GM19372 (cell line): ENCODE data around the gene CKLF.

ENCODE experiments used
- ATAC-seq: cut with Tn5 transposase; IDR thresholded peaks from one replicate; pipeline ENCODE4 v1.9.1; 2021; ENCODE audit warnings: mild to moderate bottlenecking, low read depth, moderate library complexity; ENCODE audit not compliant: unreplicated experiment

Gene CKLF

GRCh38 chr16:66516808-66517585 lies 35.4 kb upstream of the CKLF start:
- peak; percentile 99 for ATAC-seq

DNA sequence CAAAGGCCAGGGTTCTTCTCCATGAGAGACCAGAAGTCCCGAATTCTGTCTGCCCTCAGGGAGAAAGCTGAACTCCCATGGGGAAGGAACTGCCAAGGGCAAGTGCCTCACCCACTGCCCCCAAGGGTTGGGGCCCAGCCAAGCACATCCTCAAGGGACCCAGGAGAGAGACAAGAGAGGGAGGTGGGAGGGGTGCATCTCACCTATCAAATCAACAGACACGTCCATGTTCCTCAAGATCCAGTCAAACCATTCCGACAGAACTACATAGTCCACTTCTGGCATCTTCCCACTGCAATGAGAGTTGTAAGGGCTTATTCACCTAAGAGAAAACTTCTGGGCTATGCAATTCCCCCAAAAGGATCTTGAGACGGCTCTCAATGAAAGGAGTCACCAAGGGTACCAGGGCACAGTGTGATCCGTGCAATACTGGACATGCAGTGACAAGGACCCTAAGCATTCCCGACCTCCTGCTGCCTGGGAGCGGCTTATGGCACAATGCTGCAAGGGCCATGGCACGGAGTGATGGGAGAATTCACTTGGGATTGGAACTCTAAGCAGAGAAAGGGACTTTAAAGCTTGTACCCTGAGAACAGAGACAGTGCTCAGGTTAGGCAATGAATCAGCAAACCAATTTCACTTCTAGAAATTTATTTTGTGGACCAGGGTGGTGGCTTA lies 34.7 kb upstream of the CKLF start:
- ATAC-seq, result no peak

GRCh38 chr16:66519482-66520373 lies 32.6 kb upstream of the CKLF start:
- no peak for ATAC-seq

DNA sequence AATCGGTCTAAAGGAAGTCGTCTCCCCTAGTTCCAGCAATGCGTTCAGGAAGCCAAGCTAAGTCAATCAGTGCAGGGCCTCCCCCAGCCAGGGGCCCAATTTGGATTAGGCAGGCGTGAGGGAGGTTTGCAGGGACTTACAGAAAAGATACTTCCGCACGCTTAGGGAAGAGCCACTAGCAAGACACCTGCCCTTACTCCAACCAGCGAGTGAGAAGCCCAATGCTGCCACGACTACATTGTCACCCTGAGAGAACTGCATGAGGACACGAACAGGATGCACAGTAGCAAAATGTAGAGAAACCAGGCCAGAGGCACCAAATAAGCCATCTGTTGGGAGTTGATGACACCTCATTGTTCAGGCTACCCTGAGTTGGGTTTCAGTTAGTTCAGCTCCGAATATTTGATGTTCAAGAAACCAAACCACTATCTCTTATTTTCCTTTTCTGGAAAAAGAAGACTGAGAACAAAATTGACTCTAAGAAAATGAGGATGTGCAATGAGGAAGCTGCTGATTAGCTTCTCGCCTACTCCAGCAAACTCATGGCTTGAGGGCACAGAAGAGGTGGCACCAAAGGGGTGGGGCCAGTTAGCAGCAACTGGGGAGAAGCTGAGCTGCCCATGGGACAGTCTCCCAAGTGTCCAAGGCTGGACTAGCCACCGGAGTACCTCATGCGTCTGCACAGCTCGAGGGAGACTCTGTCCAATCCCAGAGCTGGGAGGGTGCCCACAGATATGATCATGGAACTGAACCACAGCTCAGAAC lies 31.8 kb upstream of the CKLF start:
- ATAC-seq, result no peak

DNA sequence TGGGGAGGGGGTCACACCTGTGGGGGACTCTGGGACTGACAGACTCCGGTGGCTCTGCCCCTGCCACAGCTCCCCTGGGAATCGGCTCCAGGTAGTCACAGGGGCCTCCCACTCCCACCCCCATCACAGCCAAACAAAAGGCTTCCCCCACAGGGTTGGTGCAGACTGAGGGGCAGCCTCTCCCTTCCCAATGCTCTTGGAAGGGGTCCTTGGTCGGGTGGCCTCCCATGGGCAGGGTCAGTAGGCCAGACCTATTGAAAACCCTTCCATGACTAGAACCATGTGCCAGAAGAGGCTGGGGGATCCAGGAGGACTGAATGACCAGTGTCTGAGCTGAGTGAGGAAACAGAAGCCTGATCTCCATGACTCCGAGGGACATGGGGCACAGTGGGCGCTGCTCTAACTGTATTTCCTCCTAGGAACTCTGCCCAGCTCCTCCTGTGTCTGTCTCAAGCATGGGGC lies 31.1 kb upstream of the CKLF start:
- ATAC-seq, result no peak

DNA sequence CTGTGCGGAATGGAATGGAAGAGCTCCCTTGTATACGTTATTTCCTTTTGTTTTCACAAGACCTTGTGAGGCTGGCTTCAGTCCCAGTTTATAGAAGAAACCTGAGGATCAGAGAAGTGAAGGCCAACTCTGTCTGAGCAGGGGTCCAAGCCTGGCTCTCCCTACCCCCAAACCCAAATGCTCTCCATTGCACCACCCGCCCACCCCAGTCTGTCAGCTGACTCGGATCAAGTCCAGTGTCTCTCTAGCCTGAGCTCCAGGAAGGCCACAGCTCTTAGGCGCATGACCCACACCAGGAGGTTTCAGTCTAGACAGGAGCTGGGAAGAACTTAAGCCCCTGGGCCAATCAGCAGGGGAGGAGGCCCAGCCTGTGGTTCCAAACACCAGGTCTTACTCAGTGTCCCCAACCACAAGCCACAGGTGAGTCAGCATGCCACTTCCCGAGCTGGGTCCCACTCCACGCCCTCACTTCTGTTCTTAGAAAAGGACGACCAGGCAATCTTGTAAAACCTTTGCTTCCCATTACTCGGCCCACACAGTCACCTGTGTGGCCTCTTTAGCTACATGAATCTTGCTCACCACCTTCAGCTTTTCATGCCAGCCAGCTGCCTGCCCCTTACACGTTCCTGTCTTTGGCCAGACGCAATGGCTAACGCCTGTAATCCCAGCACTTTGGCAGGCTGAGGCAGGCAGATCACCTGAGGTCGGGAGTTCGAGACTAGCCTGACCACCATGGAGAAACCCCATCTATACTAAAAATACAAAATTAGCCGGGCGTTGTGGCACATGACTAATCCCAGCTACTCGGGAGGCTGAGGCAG lies 30.2 kb upstream of the CKLF start:
- ATAC-seq, result peak; percentile 40

DNA sequence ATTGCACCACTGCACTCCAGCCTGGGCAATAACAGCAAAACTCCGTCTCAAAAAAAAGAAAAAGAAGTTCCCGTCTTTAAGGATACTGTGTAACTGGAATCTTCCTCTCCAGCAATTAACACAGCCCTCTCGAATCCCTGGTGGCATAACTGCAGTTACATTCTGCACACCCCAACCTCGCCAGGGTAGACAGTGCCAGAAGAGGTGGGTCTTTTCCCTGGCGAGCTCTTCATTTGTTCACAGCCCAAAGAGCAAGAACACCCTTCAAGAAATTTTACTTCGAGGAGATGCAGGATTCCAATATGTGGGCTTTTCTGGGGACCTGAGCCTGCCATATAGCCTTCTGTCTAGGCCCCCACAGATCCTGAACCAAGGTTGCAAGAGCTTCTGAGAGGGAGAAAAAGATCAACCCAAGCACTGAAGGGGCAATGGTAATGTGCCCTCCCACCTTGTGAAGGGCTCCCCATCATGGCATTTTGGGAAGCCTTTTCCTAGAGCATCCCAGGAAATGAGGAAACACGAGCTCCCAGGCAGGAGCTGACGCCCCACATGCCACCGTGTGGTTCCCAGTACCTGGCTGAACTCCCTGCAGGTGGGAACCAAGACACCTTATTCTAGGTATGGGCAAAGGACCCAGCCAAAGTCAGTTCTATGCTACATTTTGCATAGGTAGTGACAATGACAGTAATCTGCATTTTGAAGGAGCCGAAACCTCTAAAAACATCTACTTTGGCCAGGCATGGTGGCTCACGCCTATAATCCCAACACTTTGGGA lies 29.4 kb upstream of the CKLF start:
- ATAC-seq, result no peak

- ATAC-seq, result no peak
Measured at GRCh38 chr16:66523861-66524354, 28.5 kb upstream of the CKLF start.

DNA sequence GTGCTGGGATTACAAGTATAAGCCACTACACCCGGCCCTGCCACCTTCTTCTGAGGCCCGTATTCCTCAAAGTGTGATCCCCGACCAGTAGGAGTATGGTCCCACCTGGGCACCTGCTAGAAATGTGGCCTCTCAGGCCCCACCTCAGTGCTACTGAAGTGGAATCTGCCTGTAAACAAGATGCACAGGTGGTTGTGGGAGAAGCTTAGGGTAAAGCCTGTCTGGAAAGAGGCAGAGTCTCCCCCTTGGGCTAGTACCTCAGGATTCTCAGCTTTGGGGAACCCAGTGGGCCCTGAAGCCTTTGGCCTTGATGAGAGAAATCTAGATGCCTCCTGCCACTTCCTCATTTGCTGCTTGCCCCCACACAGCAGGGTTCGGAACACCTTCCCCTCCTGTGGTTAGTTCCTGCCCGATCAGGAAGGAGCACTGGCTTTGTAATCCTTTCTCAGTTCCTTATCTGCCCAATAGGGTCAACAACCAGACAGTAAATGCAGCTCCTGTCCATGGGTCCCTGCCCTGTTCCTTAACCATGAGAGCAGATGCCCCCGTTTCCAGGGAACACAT lies 27.7 kb upstream of the CKLF start:
- peak; percentile 67 for ATAC-seq

DNA sequence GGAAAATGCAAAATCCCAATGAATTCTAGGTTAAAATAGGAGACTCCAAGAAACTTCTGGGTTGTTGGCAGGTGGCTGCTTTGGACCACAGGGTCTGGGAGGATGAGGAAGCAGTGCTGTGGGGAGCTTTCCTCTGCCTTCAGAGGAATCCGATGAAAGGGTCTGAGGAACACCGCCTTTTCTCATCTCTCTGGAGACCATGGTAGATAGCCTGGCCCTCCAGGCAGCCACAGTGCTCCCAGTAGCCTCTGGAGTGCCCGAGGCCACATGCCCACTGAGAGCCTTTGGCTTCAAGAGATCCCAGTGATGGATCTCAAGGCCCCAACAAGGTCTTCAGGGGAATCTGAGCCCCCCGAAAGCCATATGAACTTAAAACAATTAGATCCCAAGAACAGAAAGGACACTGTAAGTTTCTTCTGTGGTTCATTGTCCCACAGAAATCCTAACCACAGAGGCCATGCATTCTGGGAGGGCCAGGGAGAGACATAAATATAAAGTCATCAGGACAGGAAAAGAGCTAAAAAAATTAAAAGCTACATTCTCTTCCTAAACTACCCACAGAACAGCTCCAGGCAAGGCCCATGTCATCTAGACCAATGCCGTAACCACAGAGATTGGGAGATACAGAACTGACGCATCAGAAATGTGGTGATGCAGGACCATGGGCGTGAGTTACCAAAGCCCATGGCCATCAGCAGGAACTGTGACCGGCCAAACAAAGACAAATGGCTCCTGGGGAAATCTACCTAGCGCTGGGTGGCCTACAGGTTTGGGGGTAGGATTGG lies 26.8 kb upstream of the CKLF start:
- no peak for ATAC-seq

DNA sequence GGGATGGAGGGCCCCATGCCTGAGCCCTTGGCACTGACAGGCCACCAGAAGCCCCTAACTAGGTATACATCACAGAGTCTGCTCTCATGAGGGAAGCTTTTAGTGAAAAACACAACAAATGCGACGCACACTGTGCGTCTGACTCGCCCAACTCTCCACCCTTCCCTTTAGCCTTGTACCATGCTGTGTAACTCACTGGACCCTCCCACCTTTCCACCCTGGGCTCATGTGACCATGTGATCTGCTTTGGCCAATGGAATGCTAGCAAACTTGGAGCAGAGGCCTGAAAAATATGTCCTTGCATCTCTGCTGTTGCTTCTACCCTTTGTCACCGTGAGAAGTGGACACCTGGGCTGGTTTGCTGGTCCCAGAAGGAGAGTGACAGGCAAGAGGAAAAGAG lies 24.1 kb upstream of the CKLF start:
- ATAC-seq, result no peak

GRCh38 chr16:66529475-66529874 lies 22.9 kb upstream of the CKLF start:
- ATAC-seq, result no peak

- ATAC-seq, result no peak
Measured at GRCh38 chr16:66534376-66534799, 18.0 kb upstream of the CKLF start.

- ATAC-seq, result no peak
Measured at GRCh38 chr16:66536525-66536924, 15.9 kb upstream of the CKLF start.

DNA sequence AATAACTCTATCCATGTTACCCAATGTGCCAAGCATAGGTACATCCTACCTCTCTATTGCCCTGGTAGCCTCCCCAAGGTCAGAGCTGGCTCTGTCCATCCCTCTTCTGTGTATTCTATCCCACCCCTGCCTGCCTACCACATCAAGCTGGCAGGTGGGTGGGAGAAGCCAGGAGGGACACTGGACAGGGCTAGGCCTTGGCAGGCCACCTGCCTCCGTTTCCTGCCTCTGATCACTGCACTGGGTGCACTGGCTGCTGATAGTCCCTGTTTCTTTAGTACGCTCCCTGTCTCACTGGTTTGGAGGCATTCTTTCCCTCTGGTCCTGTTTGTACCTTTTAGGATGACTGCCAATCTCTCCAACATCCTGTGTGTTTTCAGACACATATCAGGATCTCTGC lies 15.1 kb upstream of the CKLF start:
- no peak for ATAC-seq

- ATAC-seq, result no peak
Measured at GRCh38 chr16:66538910-66539309, 13.5 kb upstream of the CKLF start.
